Nephron (organoid): ENCODE measurements around the gene PVALEF.

Source experiments
- H3K27ac Mint-ChIP-seq, 3 experiments: 2 replicates each; pipeline ENCODE4 v1.8.0; 2020; ENCODE audit warnings: mixed read lengths in 3 of 3, mild to moderate bottlenecking in 2 of 3, moderate library complexity in 1 of 3
- H3K27me3 Mint-ChIP-seq: 2 replicates; pipeline ENCODE4 v1.8.0; 2021; ENCODE audit warnings: low read depth, mild to moderate bottlenecking, moderate library complexity, mixed read lengths
- H3K36me3 Mint-ChIP-seq: 2 replicates; pipeline ENCODE4 v1.8.0; 2020; ENCODE audit warnings: low read depth, mixed read lengths
- H3K4me1 Mint-ChIP-seq: 2 replicates; pipeline ENCODE4 v1.8.0; 2020; ENCODE audit warnings: mixed read lengths
- H3K4me3 Mint-ChIP-seq, 3 experiments: 2 replicates each; pipeline ENCODE4 v1.8.0; 2020; ENCODE audit warnings: mild to moderate bottlenecking in 3 of 3, mixed read lengths in 3 of 3, moderate library complexity in 2 of 3
- H3K9me3 Mint-ChIP-seq: 2 replicates; pipeline ENCODE4 v1.8.0; 2020; ENCODE audit warnings: mixed read lengths
- CTCF ChIP-seq, 3 experiments: fragments of 200-600 bp; sonication (generic); IDR thresholded peaks; one replicate each; pipeline ENCODE4 v1.5.0; 2021; ENCODE audit warnings: antibody characterized with exemption in 3 of 3; ENCODE audit not compliant: unreplicated experiment in 3 of 3

The PVALEF gene

GRCh38 chr17:81191116-81191515 is 25.8 kb downstream of the PVALEF start:
- no peak overlapping the region for H3K27ac Mint-ChIP-seq

DNA sequence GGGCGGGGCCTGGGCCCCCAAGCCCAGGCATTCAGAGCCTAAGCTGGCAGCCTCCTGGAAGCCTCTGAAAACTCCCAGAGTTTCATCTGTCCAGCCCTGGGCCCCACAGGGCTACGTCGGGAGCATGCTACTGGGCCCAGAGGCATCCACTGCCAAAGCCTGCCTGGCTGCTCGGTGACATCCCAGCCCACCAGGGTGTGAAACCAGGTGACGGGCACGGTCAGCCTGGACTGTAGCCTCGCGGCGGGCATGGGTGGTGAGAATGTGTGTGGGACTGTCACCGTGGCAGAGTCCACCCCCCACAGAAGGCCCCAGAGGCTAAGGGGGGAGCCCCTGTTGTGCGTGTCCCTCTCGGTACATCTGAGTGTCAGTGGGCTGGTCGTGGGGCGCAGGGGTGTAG is 26.3 kb downstream of the PVALEF start:
- Mint-ChIP-seq H3K36me3 (peaks cover 4% of the 10 kb centered on the region), H3K4me1 (no peaks in the 10 kb centered on the region), H3K27ac (no peak overlapping the region), H3K27me3 (no peaks in the 10 kb centered on the region), H3K4me3 (no peak overlapping the region), H3K9me3 (no peaks in the 10 kb centered on the region)
- no peak for TF ChIP-seq CTCF (IDR thresholded peaks at IDR 0.05; ENCODE audit: unreplicated experiment in 3 of 3)

More at GRCh38 chr17:81191116-81191515, 25.8 kb downstream of the PVALEF start:
- Mint-ChIP-seq H3K4me3 (no peak overlapping the region), H3K9me3 (no peaks in the 10 kb centered on the region), H3K27me3 (no peaks in the 10 kb centered on the region), H3K4me1 (no peaks in the 10 kb centered on the region), H3K36me3 (peaks cover 4% of the 10 kb centered on the region)
- TF ChIP-seq CTCF (IDR thresholded peaks at IDR 0.05; ENCODE audit: unreplicated experiment in 3 of 3) = no peak

GRCh38 chr17:81192386-81193050 is 27.2 kb downstream of the PVALEF start:
- H3K9me3 Mint-ChIP-seq = no peaks in the 10 kb centered on the region
- no peaks in the 10 kb centered on the region for H3K27me3 Mint-ChIP-seq
- no peak for TF ChIP-seq CTCF (IDR thresholded peaks at IDR 0.05; ENCODE audit: unreplicated experiment in 3 of 3)
- no peak overlapping the region for H3K4me3 Mint-ChIP-seq
- no peak overlapping the region for H3K27ac Mint-ChIP-seq
- peaks cover 4% of the 10 kb centered on the region for H3K36me3 Mint-ChIP-seq
- H3K4me1 Mint-ChIP-seq = no peaks in the 10 kb centered on the region

DNA sequence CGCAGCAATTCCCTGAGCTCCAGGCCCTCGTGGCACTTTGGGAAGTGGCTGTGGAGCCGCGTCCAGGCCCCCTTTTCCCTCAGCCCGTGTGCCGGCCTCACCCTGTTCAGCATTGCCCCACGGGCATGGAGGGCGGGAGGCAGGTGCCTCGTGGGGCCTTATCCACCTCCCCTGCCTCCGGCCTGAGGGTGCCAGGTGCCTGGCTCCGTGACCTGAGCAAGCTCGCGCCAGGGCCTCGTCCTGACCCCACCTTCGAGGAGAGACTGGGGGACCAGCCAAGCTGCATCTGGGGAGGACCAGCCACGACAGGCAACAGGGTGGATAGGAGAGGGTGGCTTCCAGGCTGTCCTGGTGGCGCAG is 27.7 kb downstream of the PVALEF start:
- Mint-ChIP-seq H3K9me3 (no peaks in the 10 kb centered on the region), H3K36me3 (peaks cover 4% of the 10 kb centered on the region), H3K4me1 (no peaks in the 10 kb centered on the region), H3K4me3 (no peak overlapping the region), H3K27me3 (no peaks in the 10 kb centered on the region), H3K27ac (no peak overlapping the region)
- TF ChIP-seq CTCF (IDR thresholded peaks at IDR 0.05; ENCODE audit: unreplicated experiment in 3 of 3) = no peak

DNA sequence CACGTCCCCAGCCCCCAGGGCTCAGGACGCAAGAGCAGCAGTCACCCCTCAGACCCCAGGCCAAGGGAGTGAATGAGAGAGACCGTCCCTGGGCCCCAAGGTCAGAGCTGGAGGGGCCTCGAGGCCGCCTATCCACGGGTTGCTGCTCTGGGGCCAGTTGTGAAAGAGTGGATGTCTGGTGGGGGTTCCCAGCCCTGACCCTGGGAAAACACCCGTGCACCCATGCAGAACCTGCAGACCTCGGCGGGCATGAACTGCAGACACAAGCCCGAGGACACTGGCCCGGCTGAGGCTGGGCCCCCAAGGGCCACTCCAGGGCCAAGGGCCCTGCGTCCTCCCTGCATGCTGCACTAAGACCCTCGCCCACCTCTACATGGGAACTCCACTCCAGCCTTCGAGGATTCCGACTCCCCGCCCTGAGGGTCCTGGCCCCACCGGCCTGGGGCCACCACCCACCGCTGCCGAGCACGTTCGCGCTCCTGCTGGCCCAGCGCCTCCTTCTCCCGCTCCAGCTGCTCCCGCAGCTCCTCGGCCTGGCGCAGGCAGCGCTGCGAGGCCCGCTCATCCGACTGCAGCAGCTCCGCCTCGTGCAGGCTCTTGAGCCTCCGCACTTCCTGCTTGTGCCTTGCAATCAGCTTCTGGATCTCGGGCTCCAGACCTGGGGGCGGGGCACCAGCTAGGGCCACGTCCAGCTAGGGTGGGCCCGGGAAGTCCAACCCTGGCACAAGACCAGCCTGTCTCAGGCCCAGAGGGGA is 28.3 kb downstream of the PVALEF start:
- no peak overlapping the region for H3K27ac Mint-ChIP-seq
- H3K4me3 Mint-ChIP-seq = no peak overlapping the region
- no peaks in the 10 kb centered on the region for H3K27me3 Mint-ChIP-seq
- no peak for TF ChIP-seq CTCF (IDR thresholded peaks at IDR 0.05; ENCODE audit: unreplicated experiment in 3 of 3)
- peaks cover 4% of the 10 kb centered on the region for H3K36me3 Mint-ChIP-seq
- no peaks in the 10 kb centered on the region for H3K9me3 Mint-ChIP-seq
- H3K4me1 Mint-ChIP-seq = no peaks in the 10 kb centered on the region
